Hepatocyte (in vitro differentiated cells): ENCODE results near the gene ZNF184. TPM values are rescaled to one million over a fixed set of nuclear protein-coding genes. Genes with fewer than 3 reads are reported as not detected.
"Not testable (repeated sequence)": the region's sequence is repeated elsewhere in the genome, so short reads cannot be mapped to it uniquely, and the experiment has no call there.

Experiments used
- DNase-seq: peaks from one replicate; pipeline ENCODE4 v3.0.0-alpha.2; 2016; ENCODE audit warnings: low spot score
- H2AFZ ChIP-seq: fragments of 200-600 bp; sonication (generic); 2 replicates; pipeline ENCODE4 v1.6.0; 2016; ENCODE audit warnings: antibody characterized with exemption, mild to moderate bottlenecking
- H3K27ac ChIP-seq: fragments of 200-600 bp; sonication (generic); 2 replicates; pipeline ENCODE4 v1.5.1; 2016; ENCODE audit warnings: mild to moderate bottlenecking
- H3K27me3 ChIP-seq: fragments of 200-600 bp; sonication (generic); 2 replicates; pipeline ENCODE4 v1.6.1; 2016
- H3K36me3 ChIP-seq: fragments of 200-600 bp; sonication (generic); replicated peaks from 2 replicates; pipeline ENCODE4 v1.5.1; 2016; ENCODE audit warnings: low read depth; ENCODE audit not compliant: insufficient read depth
- H3K4me1 ChIP-seq: fragments of 200-600 bp; sonication (generic); 2 replicates; pipeline ENCODE4 v1.5.1; 2016; ENCODE audit warnings: mild to moderate bottlenecking, moderate library complexity; ENCODE audit not compliant: insufficient read depth
- H3K4me2 ChIP-seq: fragments of 200-600 bp; sonication (generic); 2 replicates; pipeline ENCODE4 v1.6.0; 2016
- H3K4me3 ChIP-seq: fragments of 200-600 bp; sonication (generic); 2 replicates; pipeline ENCODE4 v1.5.1; 2016; ENCODE audit warnings: mild to moderate bottlenecking
- H3K79me2 ChIP-seq: fragments of 200-600 bp; sonication (generic); 2 replicates; pipeline ENCODE4 v1.6.0; 2017; ENCODE audit warnings: mild to moderate bottlenecking
- H3K9me2 ChIP-seq: fragments of 200-600 bp; sonication (generic); replicated peaks from 2 replicates; pipeline ENCODE4 v1.6.0; 2017; ENCODE audit warnings: mild to moderate bottlenecking; ENCODE audit not compliant: insufficient read depth
- H3K9me3 ChIP-seq: fragments of 200-600 bp; sonication (generic); 2 replicates; pipeline ENCODE4 v1.5.1; 2016; ENCODE audit warnings: low read depth, mild to moderate bottlenecking
- H4K20me1 ChIP-seq: fragments of 200-600 bp; sonication (generic); 2 replicates; pipeline ENCODE4 v1.6.0; 2016; ENCODE audit warnings: mild to moderate bottlenecking; ENCODE audit not compliant: insufficient read depth, poor library complexity, severe bottlenecking
- EZH2 ChIP-seq: fragments of 200-600 bp; sonication (generic); IDR thresholded peaks from 2 replicates; pipeline ENCODE4 v1.6.1; 2016; ENCODE audit warnings: antibody characterized with exemption, mild to moderate bottlenecking, borderline replicate concordance
- EZH2phosphoT487 ChIP-seq: fragments of 200-600 bp; sonication (generic); IDR thresholded peaks from one replicate; pipeline ENCODE4 v1.6.1; 2018; ENCODE audit warnings: antibody characterized with exemption, mild to moderate bottlenecking, low read depth, moderate library complexity; ENCODE audit not compliant: unreplicated experiment, severe bottlenecking
- WGBS: methylation state at CpG from one replicate; pipeline ENCODE4 v1.1.6; 2016; ENCODE audit warnings: low lambda C conversion rate; ENCODE audit errors: missing lambda C conversion rate; 5-methylcytosine and 5-hydroxymethylcytosine counted together
- polyA plus RNA-seq: library from polyadenylated mRNA; unstranded; fragments of >200 nt; fragmentation: Nextera tagmentation; extraction: Ambion mirVana; gene quantifications from 2 replicates; pipeline ENCODE4 v1.2.1, GENCODE V29; 2016
- total RNA-seq: library from RNA; depleted of rRNA; stranded (reverse); fragments of >200 nt; gene quantifications from 2 replicates; pipeline ENCODE4 v1.2.3, GENCODE V29; 2014
- TF ChIP-seq, protein P1 (sequence below): fragments of 200-600 bp; sonication (generic); IDR thresholded peaks from 2 replicates; pipeline ENCODE4 v1.5.1; 2016; ENCODE audit warnings: antibody characterized with exemption, mild to moderate bottlenecking; ENCODE audit not compliant: poor library complexity

The ZNF184 gene
- total and polyA plus RNA-seq, 2 experiments from 2014 or later, result 5.1 to 12.3 TPM

DNA sequence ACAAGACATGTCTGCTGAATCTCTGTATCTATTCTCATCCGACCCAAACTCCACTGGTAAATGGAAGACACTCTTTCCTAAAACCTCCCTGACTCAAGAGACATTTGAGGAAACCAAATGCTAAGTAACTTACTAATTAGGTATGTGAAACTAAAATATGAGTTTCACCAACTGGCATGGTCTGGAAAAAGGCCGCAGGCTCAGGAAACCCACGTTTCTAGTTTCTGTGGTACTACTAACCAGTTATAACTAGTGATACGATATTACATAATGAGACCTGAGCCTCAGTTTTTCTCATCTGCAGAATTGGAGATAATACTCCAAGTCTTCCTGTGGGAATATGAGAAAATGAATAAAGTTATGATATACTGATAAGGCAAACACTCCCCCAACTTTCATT lies 44.4 kb downstream of the ZNF184 start:
- WGBS, result 88% methylated on average over 4 of the region's 4 CpGs
- no peaks in the 10 kb centered on the region for H3K36me3 ChIP-seq
- no peaks in the 10 kb centered on the region for H3K79me2 ChIP-seq
- H3K4me2 ChIP-seq, result no peak overlapping the region
- no peak for DNase-seq
- no peaks in the 10 kb centered on the region for H3K9me3 ChIP-seq
- no peaks in the 10 kb centered on the region for H3K9me2 ChIP-seq
- no peak overlapping the region for H3K27ac ChIP-seq
- H3K4me1 ChIP-seq, result no peaks in the 10 kb centered on the region
- H2AFZ ChIP-seq, result no peak overlapping the region
- no peaks in the 10 kb centered on the region for H3K27me3 ChIP-seq
- TF ChIP-seq, protein P1, sequence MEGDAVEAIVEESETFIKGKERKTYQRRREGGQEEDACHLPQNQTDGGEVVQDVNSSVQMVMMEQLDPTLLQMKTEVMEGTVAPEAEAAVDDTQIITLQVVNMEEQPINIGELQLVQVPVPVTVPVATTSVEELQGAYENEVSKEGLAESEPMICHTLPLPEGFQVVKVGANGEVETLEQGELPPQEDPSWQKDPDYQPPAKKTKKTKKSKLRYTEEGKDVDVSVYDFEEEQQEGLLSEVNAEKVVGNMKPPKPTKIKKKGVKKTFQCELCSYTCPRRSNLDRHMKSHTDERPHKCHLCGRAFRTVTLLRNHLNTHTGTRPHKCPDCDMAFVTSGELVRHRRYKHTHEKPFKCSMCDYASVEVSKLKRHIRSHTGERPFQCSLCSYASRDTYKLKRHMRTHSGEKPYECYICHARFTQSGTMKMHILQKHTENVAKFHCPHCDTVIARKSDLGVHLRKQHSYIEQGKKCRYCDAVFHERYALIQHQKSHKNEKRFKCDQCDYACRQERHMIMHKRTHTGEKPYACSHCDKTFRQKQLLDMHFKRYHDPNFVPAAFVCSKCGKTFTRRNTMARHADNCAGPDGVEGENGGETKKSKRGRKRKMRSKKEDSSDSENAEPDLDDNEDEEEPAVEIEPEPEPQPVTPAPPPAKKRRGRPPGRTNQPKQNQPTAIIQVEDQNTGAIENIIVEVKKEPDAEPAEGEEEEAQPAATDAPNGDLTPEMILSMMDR, result no peak
- TF ChIP-seq EZH2phosphoT487 (no peak), EZH2 (no peak)
- no peaks in the 10 kb centered on the region for H4K20me1 ChIP-seq
- H3K4me3 ChIP-seq, result no peak overlapping the region

GRCh38 chr6:27426045-27426620 lies 46.8 kb downstream of the ZNF184 start:
- Histone ChIP-seq H3K9me3 (no peaks in the 10 kb centered on the region), H3K79me2 (no peaks in the 10 kb centered on the region)

DNA sequence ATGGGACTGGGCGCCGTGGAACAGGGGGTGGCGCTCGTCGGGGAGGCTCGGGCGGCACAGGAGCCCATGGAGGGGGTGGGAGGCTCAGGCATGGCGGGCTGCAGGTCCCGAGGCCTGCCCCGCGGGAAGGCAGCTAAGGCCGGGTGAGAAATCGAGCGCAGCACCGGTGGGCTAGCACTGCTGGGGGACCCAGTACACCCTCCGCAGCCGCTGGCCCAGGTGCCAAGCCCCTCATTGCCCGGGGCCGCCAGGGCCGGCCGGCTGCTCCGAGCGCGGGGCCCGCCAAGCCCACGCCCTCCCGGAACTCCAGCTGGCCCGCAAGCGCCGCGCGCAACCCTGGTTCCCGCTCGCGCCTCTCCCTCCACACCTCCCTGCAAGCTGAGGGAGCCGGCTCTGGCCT lies 48.1 kb downstream of the ZNF184 start:
- not testable (repeated sequence) for H3K9me2 ChIP-seq, H3K4me2 ChIP-seq, H3K36me3 ChIP-seq, H4K20me1 ChIP-seq, H3K79me2 ChIP-seq, H2AFZ ChIP-seq, H3K4me3 ChIP-seq, H3K27me3 ChIP-seq, H3K4me1 ChIP-seq, H3K9me3 ChIP-seq, DNase-seq, H3K27ac ChIP-seq
- WGBS, result 95% methylated on average over 30 of the region's 36 CpGs

More at GRCh38 chr6:27426045-27426620, 46.8 kb downstream of the ZNF184 start:
- WGBS, result 58% methylated on average over 4 of the region's 4 CpGs
- Histone ChIP-seq H3K4me1 (no peaks in the 10 kb centered on the region), H3K9me2 (no peaks in the 10 kb centered on the region), H3K27ac (no peak overlapping the region), H3K4me3 (no peak overlapping the region), H4K20me1 (no peaks in the 10 kb centered on the region), H3K36me3 (no peaks in the 10 kb centered on the region), H2AFZ (no peak overlapping the region), H3K4me2 (no peak overlapping the region), H3K27me3 (no peaks in the 10 kb centered on the region)
- DNase-seq, result no peak
- TF ChIP-seq EZH2 (no peak), EZH2phosphoT487 (no peak)
- TF ChIP-seq, protein P1, result no peak

DNA sequence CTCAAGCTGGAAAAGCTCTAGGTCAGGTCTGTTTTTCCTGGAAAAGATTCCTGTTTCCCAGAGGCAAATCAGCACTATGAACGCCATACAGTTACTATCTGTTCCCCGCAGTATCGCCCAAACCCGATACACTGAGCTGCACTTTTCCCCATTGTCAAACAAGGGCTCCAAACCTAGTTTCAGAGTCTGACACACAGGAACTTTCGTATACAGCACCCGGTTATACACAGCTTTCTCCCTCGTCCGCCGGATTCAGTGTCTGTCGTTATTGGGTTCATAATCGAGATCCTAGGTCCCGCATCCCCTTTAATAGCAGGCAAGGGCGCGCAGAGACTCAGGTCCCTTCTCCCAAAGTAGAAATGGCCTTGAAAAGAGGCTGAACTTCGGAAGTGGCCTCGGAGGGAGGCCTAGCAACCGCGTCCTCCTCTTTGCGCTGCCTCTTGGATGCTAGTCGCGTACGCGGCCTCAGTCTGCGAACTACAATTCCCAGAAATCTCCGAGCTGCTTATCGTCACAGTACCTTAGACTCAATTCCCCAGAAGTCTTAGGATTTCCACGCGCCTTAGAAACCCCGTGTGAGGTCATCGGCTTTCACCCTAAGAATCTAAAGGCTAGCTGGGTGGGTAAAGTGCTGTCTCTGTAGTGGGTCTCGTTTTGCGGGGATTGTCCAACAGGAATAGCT lies 50.1 kb downstream of the ZNF184 start:
- Histone ChIP-seq H3K27me3 (no peaks in the 10 kb centered on the region), H3K9me3 (no peaks in the 10 kb centered on the region), H3K4me2 (no peak overlapping the region), H3K79me2 (no peaks in the 10 kb centered on the region), H2AFZ (no peak overlapping the region), H3K9me2 (no peaks in the 10 kb centered on the region), H4K20me1 (no peaks in the 10 kb centered on the region), H3K27ac (no peak overlapping the region), H3K4me1 (no peaks in the 10 kb centered on the region), H3K36me3 (no peaks in the 10 kb centered on the region), H3K4me3 (no peak overlapping the region)
- WGBS, result 86% methylated on average over 32 of the region's 32 CpGs
- no peak for DNase-seq
- TF ChIP-seq EZH2, result no peak
- TF ChIP-seq, protein P1, result no peak
- no peak for TF ChIP-seq EZH2phosphoT487
